Neural progenitor cell (in vitro differentiated cells): ENCODE measurements around the gene MYOCOS.

Experiments
- EZH2 ChIP-seq: fragments of 200-600 bp; sonication (generic); IDR thresholded peaks from 2 replicates; pipeline ENCODE4 v1.6.1; 2017; ENCODE audit warnings: antibody characterized with exemption, mild to moderate bottlenecking, moderate library complexity
- TF ChIP-seq, protein P1 (sequence below): fragments of 200-600 bp; sonication (generic); IDR thresholded peaks from 2 replicates; pipeline ENCODE4 v1.5.1; 2017; ENCODE audit warnings: antibody characterized with exemption, mild to moderate bottlenecking

DNA sequence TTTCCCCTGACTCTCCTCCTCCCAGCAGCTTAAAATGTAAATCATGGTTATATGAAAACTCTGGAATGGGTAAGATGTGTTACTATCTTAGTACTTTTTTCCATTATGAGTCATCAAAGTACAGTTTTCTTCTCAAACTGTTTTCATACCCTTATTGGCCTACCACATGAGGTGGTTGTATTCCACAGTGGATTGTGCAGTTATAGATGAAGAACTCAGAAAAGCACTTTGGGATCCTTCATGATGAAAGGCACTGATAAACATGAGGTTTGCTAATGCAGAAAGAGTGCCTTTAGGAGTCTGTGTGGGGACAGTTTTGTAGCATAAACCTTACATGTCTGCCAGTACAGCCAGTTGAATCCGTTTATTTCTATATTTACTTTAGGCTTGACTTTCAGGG lies 32.0 kb upstream of the MYOCOS start:
- TF ChIP-seq, protein P1, sequence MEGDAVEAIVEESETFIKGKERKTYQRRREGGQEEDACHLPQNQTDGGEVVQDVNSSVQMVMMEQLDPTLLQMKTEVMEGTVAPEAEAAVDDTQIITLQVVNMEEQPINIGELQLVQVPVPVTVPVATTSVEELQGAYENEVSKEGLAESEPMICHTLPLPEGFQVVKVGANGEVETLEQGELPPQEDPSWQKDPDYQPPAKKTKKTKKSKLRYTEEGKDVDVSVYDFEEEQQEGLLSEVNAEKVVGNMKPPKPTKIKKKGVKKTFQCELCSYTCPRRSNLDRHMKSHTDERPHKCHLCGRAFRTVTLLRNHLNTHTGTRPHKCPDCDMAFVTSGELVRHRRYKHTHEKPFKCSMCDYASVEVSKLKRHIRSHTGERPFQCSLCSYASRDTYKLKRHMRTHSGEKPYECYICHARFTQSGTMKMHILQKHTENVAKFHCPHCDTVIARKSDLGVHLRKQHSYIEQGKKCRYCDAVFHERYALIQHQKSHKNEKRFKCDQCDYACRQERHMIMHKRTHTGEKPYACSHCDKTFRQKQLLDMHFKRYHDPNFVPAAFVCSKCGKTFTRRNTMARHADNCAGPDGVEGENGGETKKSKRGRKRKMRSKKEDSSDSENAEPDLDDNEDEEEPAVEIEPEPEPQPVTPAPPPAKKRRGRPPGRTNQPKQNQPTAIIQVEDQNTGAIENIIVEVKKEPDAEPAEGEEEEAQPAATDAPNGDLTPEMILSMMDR, result no peak
- no peak for TF ChIP-seq EZH2
